ENCODE results near the gene ZNF614. TPM values are rescaled to one million over a fixed set of nuclear protein-coding genes. Genes with fewer than 3 reads are reported as not detected.

Gene ZNF614
- total RNA-seq, 4 donors from 2014 or later: 4.0 to 8.6 (median 6.0) TPM

DNA sequence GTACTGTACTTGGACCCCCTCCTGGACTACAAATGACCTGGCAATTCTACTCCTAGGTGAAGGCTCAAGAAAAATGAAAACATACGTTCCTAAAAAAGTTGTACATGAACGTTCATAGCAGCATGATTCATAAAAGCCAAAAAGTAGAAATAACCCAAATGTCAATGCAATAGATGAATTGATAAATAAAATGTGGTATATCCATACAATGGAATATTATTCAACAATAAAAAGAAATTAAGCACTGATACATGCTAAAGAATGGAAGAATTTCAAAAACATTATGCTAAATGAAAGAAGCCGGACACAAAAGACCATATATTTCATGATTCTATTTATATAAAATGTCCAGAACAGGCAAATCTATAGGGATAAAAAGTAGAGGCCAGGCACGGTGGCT, 11.0 kb upstream of the ZNF614 start:
- TF ChIP-seq, protein P1, sequence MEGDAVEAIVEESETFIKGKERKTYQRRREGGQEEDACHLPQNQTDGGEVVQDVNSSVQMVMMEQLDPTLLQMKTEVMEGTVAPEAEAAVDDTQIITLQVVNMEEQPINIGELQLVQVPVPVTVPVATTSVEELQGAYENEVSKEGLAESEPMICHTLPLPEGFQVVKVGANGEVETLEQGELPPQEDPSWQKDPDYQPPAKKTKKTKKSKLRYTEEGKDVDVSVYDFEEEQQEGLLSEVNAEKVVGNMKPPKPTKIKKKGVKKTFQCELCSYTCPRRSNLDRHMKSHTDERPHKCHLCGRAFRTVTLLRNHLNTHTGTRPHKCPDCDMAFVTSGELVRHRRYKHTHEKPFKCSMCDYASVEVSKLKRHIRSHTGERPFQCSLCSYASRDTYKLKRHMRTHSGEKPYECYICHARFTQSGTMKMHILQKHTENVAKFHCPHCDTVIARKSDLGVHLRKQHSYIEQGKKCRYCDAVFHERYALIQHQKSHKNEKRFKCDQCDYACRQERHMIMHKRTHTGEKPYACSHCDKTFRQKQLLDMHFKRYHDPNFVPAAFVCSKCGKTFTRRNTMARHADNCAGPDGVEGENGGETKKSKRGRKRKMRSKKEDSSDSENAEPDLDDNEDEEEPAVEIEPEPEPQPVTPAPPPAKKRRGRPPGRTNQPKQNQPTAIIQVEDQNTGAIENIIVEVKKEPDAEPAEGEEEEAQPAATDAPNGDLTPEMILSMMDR (IDR thresholded peaks at IDR 0.05; ENCODE audit: low read depth): no peak

DNA sequence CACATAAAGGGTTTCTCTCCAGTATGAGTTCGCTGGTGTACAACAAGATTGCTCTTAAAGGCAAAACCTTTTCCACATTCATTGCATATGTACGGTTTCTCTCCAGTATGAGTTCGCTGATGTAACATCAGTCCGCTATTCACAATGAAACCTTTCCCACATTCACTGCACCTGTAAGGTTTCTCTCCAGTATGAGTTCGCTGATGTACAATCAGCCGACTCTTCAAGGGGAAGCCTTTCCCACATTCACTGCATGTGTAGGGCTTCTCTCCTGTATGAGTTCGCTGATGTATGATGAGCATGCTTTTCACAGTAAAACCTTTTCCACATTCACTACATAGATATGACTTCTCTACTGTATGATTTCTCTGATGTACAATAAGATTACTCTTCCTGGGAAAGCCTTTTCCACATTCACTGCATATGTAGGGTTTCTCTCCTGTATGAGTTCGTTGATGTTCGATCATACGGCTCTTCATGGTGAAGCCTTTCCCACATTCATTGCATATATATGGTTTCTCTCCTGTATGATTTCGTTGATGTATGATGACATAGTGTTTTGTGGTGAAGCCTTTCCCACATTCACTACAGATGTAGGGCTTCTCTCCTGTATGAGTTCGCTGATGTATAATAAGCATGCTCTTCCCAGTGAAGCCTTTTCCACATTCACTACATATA, 6.0 kb upstream of the ZNF614 start:
- TF ChIP-seq, protein P1 (IDR thresholded peaks at IDR 0.05; ENCODE audit: low read depth): no peak

DNA sequence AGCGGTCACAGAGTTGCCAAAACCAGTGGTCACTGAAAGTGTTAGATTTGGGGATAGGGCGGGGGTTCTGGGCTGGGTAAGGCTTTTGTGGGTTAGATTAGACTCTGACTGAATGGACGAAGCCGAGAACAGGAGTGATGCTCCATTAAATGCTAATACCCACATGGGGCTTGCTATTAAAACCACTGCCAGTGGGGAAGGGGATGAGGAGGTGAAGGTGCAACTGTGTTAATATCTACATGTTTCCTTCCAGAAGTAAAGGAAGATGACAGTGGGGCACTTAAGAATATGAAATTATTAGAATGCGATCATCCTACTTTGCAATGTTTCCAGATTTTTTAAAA, 573 bp upstream of the ZNF614 start:
- TF ChIP-seq, protein P1 (IDR thresholded peaks at IDR 0.05; ENCODE audit: low read depth): no peak

DNA sequence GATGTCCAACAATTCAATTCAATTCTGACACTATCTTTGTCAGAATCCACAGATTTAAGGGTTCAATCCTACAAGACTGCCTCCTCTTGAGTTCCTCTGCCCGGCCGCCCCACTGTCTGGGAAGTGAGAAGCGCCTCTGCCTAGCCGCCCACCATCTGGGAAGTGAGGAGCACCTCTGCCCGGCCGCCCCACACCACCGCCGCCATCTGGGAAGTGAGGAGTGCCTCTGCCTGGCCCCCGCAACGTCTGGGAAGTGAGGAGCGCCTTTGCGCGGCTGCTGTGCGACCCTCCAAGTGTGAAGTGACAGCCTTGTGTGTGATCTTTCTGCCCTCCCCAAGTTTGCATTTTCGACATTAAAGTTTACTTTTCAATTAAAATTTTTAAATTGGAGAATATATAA, 6.0 kb downstream of the ZNF614 start:
- TF ChIP-seq, protein P1 (IDR thresholded peaks at IDR 0.05; ENCODE audit: low read depth): no peak

- TF ChIP-seq, protein P1 (IDR thresholded peaks at IDR 0.05; ENCODE audit: low read depth): no peak
Observed at GRCh38 chr19:52020506-52020905, 7.7 kb downstream of the ZNF614 start.

DNA sequence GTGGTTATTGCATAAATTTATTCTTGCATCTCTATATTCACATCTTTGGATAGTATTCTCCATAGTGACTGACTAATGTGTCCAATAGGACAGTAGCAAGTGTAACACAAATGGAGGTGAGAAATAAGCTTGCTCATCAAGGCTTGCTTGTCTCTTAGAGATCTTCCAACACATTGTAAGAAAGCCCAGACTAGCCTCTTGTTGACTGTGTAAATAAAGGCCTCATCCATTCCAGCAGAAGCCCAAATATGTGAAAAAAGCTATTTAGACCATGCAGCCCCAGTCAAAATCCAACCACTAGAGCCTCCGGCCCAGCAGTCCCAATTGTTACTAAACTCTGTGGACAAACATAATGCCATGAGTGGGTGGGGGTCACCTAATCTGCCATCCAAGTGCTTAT, 17.5 kb downstream of the ZNF614 start:
- TF ChIP-seq, protein P1 (IDR thresholded peaks at IDR 0.05; ENCODE audit: low read depth): no peak

GRCh38 chr19:52007806-52008557, 20.2 kb downstream of the ZNF614 start, which contains the start of gene ZNF615:
Gene ZNF615 (minus strand): TSS chr19:52008211. CDS start chr19:52003711, 4,500 bp downstream.
- TF ChIP-seq, protein P1 (IDR thresholded peaks at IDR 0.05; ENCODE audit: low read depth): no peak

All from subcutaneous adipose tissue (tissue), 4 donors.